Keratinocyte (primary cell): ENCODE data around the gene DLG1. TPM values are rescaled to one million over a fixed set of nuclear protein-coding genes. Genes with fewer than 3 reads are reported as not detected.

ENCODE experiments used
- DNase-seq: peaks from one replicate; pipeline ENCODE4 v3.0.0-alpha.2; 2011; ENCODE audit warnings: low read depth, missing footprints, low spot score
- FAIRE-seq: peaks from 2 replicates; lab custom pipeline; 2011; peaks lifted over from hg19 to GRCh38; lab: Jason Lieb, UNC
- H2AFZ ChIP-seq: 2 replicates; pipeline ENCODE4 v1.6.0; 2012; ENCODE audit warnings: low read length, control low read depth, inconsistent platforms; ENCODE audit not compliant: control insufficient read depth
- H3K27ac ChIP-seq: 2 replicates; pipeline ENCODE4 v1.5.1; 2011; ENCODE audit warnings: low read length; ENCODE audit not compliant: control insufficient read depth, insufficient read depth
- H3K27me3 ChIP-seq: 3 replicates; pipeline ENCODE4 v1.6.0; 2011; ENCODE audit warnings: low read length; ENCODE audit not compliant: control insufficient read depth, insufficient read depth; ENCODE audit errors: extremely low read depth
- H3K36me3 ChIP-seq, 2 experiments: 2 replicates in 1 of 2; 3 replicates in 1 of 2; pipeline ENCODE4 v1.5.1; 2011; ENCODE audit warnings: low read length in 2 of 2, mild to moderate bottlenecking in 1 of 2; ENCODE audit not compliant: control insufficient read depth in 2 of 2, insufficient read depth in 2 of 2; ENCODE audit errors: extremely low read depth in 1 of 2
- H3K4me1 ChIP-seq: 3 replicates; pipeline ENCODE4 v1.5.1; 2011; ENCODE audit warnings: low read length; ENCODE audit not compliant: control insufficient read depth, insufficient read depth; ENCODE audit errors: extremely low read depth
- H3K4me2 ChIP-seq: 3 replicates; pipeline ENCODE4 v1.6.0; 2011; ENCODE audit warnings: low read depth, low read length; ENCODE audit not compliant: control insufficient read depth, insufficient read depth; ENCODE audit errors: extremely low read depth
- H3K4me3 ChIP-seq, 3 experiments: fragments of 200-600 bp in 1 of 3; sonication (generic) in 1 of 3; 2 replicates in 2 of 3; 3 replicates in 1 of 3; pipeline ENCODE4 v1.5.1; 2011 to 2016; ENCODE audit warnings: low read length in 3 of 3, mild to moderate bottlenecking in 3 of 3, control low read depth in 2 of 3, inconsistent platforms in 1 of 3, low read depth in 1 of 3, mixed read lengths in 1 of 3, mixed run types in 1 of 3, moderate library complexity in 1 of 3; ENCODE audit not compliant: control insufficient read depth in 2 of 3, insufficient read depth in 2 of 3; ENCODE audit errors: extremely low read depth in 1 of 3
- H3K79me2 ChIP-seq: 2 replicates; pipeline ENCODE4 v1.6.0; 2012; ENCODE audit warnings: low read length; ENCODE audit not compliant: control insufficient read depth, insufficient read depth
- H3K9ac ChIP-seq: 3 replicates; pipeline ENCODE4 v1.6.0; 2011; ENCODE audit warnings: low read length; ENCODE audit not compliant: control insufficient read depth, insufficient read depth; ENCODE audit errors: extremely low read depth
- H3K9me1 ChIP-seq: 3 replicates; pipeline ENCODE4 v1.6.0; 2011; ENCODE audit warnings: low read length; ENCODE audit not compliant: control insufficient read depth, insufficient read depth; ENCODE audit errors: extremely low read depth
- H3K9me3 ChIP-seq: 2 replicates; pipeline ENCODE4 v1.5.1; 2012; ENCODE audit warnings: low read depth, low read length; ENCODE audit not compliant: control insufficient read depth
- H4K20me1 ChIP-seq: 3 replicates; pipeline ENCODE4 v1.6.0; 2011; ENCODE audit warnings: low read length; ENCODE audit not compliant: control insufficient read depth, insufficient read depth; ENCODE audit errors: extremely low read depth
- CTCF ChIP-seq, 3 experiments: IDR thresholded peaks in 1 of 3; conservative IDR thresholded peaks in 1 of 3; optimal IDR thresholded peaks in 1 of 3; 2 replicates in 2 of 3; 3 replicates in 1 of 3; pipeline versions ENCODE3 to v1.5.1; 2011; ENCODE audit warnings: low read length in 3 of 3, mild to moderate bottlenecking in 3 of 3, moderate library complexity in 2 of 3, control low read depth in 1 of 3, inconsistent platforms in 1 of 3; ENCODE audit not compliant: insufficient read depth in 2 of 3; ENCODE audit errors: extremely low read depth in 1 of 3
- EZH2 ChIP-seq: IDR thresholded peaks from one replicate; pipeline ENCODE4 v1.6.1; 2012; ENCODE audit warnings: inconsistent platforms, mild to moderate bottlenecking, low read length, moderate library complexity
- dilution Hi-C: fragments of 300-500 bp; cut with MboI; formaldehyde crosslinking; loops from one replicate; pipeline ENCODE4 v1.7.0; 2020; ENCODE audit warnings: low sequenced_read_pairs; ENCODE audit not compliant: extremely low pct_ligation_motif_present
- polyA plus RNA-seq, 5 experiments: library from polyadenylated mRNA; depleted of rRNA in 3 of 5; stranded (reverse) in 3 of 5; stranded (forward) in 1 of 5; unstranded in 1 of 5; fragments of >200 nt; gene quantifications; 1 replicate in 1 of 5; 2 replicates in 3 of 5; 3 replicates in 1 of 5; pipeline versions ENCODE4 v1.2.1 to v1.2.3, GENCODE V29; 2011 to 2012; ENCODE audit warnings: missing spikeins in 2 of 5, low read depth in 1 of 5, low replicate concordance in 1 of 5

DLG1 gene
- polyA plus RNA-seq, 1 donor (not counting 4 experiments of a cell fraction or from before 2014, with no cell fraction given): 139 TPM

- Histone ChIP-seq H3K36me3 (no peaks in the 10 kb centered on the region), H3K4me1 (peaks cover 27% of the 10 kb centered on the region), H3K27me3 (no peaks in the 10 kb centered on the region), H3K27ac (no peak overlapping the region), H3K4me2 (no peak overlapping the region), H3K9me1 (no peaks in the 10 kb centered on the region), H2AFZ (no peak overlapping the region), H3K79me2 (no peaks in the 10 kb centered on the region), H3K9ac (no peak overlapping the region), H4K20me1 (no peaks in the 10 kb centered on the region), H3K4me3 (no peak overlapping the region), H3K9me3 (no peaks in the 10 kb centered on the region)
- DNase-seq (no peak), FAIRE-seq (no peak)
- dilution Hi-C loops: loop anchor here (25.0 kb wide), 1 partner anchor 175 kb away; no protein-coding TSS in a partner anchor
- TF ChIP-seq CTCF (optimal IDR thresholded peaks at IDR 0.05 in 1 of 3, IDR thresholded peaks at IDR 0.05 in 1 of 3, conservative IDR thresholded peaks at IDR 0.05 in 1 of 3; ENCODE audit: extremely low read depth in 1 of 3, insufficient read depth in 2 of 3, low read length in 3 of 3) (no peak), EZH2 (no peak)
Measured at GRCh38 chr3:197312431-197312830, 14.0 kb upstream of the DLG1 start.

- H4K20me1 ChIP-seq: no peaks in the 10 kb centered on the region
- DNase-seq: no peak
- no peaks in the 10 kb centered on the region for H3K9me3 ChIP-seq
- no peak overlapping the region for H3K4me2 ChIP-seq
- no peak overlapping the region for H3K4me3 ChIP-seq
- H3K4me1 ChIP-seq: peaks cover 27% of the 10 kb centered on the region
- H3K36me3 ChIP-seq: no peaks in the 10 kb centered on the region
- H3K9me1 ChIP-seq: no peaks in the 10 kb centered on the region
- H2AFZ ChIP-seq: no peak overlapping the region
- H3K79me2 ChIP-seq: no peaks in the 10 kb centered on the region
- H3K27ac ChIP-seq: no peak overlapping the region
- H3K27me3 ChIP-seq: no peaks in the 10 kb centered on the region
- FAIRE-seq: no peak
- H3K9ac ChIP-seq: no peak overlapping the region
- TF ChIP-seq EZH2: no peak
- TF ChIP-seq CTCF (optimal IDR thresholded peaks at IDR 0.05 in 1 of 3, IDR thresholded peaks at IDR 0.05 in 1 of 3, conservative IDR thresholded peaks at IDR 0.05 in 1 of 3; ENCODE audit: extremely low read depth in 1 of 3, insufficient read depth in 2 of 3, low read length in 3 of 3): no peak
- dilution Hi-C loops: loop anchor here (25.0 kb wide), 1 partner anchor 176 kb away; no protein-coding TSS in a partner anchor
Measured at GRCh38 chr3:197311591-197311990, 13.2 kb upstream of the DLG1 start.
